ENCODE data around the gene PTCH2. TPM values are rescaled to one million over a fixed set of nuclear protein-coding genes. Genes with fewer than 3 reads are reported as not detected.

Gene PTCH2
- total RNA-seq, 1 experiment from 2014 or later, result 0.48 TPM

- Mint-ChIP-seq H3K36me3 (ENCODE audit: insufficient read depth, unreplicated experiment) (no peaks in the 10 kb centered on the region), H3K9me3 (ENCODE audit: unreplicated experiment) (no peaks in the 10 kb centered on the region), H3K4me3 (ENCODE audit: unreplicated experiment) (no peak overlapping the region), H3K27ac (ENCODE audit: unreplicated experiment) (no peak overlapping the region), H3K27me3 (ENCODE audit: insufficient read depth, unreplicated experiment) (no peaks in the 10 kb centered on the region), H3K4me1 (ENCODE audit: low read depth, unreplicated experiment) (no peaks in the 10 kb centered on the region)
- Histone ChIP-seq H3K27me3 (replicated peaks; ENCODE audit: control insufficient read depth, insufficient read depth, low read length) (no peaks in the 10 kb centered on the region), H3K4me1 (no peaks in the 10 kb centered on the region), H3K9me3 (no peaks in the 10 kb centered on the region), H3K4me3 (ENCODE audit: low read depth, low read length) (no peak overlapping the region), H3K36me3 (ENCODE audit: control insufficient read depth, insufficient read depth, low read length) (no peaks in the 10 kb centered on the region)
- no TSS peak for BruUV-seq (replicated peaks)
- intact Hi-C loops (cut with micrococcal nuclease; ENCODE audit: unreplicated experiment), result no loop called here
- DNase-seq, result no peak
- ChIA-PET POLR2A (interaction anchor here (0.5 kb wide), 1 partner anchor 73 kb away, joined by 3 read pairs; no protein-coding TSS in a partner anchor), CTCF (interaction anchor here (0.5 kb wide), 1 partner anchor 118 kb away, joined by 3 read pairs; no protein-coding TSS in a partner anchor)
- TF ChIP-seq, protein P1, sequence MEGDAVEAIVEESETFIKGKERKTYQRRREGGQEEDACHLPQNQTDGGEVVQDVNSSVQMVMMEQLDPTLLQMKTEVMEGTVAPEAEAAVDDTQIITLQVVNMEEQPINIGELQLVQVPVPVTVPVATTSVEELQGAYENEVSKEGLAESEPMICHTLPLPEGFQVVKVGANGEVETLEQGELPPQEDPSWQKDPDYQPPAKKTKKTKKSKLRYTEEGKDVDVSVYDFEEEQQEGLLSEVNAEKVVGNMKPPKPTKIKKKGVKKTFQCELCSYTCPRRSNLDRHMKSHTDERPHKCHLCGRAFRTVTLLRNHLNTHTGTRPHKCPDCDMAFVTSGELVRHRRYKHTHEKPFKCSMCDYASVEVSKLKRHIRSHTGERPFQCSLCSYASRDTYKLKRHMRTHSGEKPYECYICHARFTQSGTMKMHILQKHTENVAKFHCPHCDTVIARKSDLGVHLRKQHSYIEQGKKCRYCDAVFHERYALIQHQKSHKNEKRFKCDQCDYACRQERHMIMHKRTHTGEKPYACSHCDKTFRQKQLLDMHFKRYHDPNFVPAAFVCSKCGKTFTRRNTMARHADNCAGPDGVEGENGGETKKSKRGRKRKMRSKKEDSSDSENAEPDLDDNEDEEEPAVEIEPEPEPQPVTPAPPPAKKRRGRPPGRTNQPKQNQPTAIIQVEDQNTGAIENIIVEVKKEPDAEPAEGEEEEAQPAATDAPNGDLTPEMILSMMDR (IDR thresholded peaks at IDR 0.05; ENCODE audit: insufficient read depth in 1 of 2, low read depth in 1 of 2, low read length in 1 of 2, severe bottlenecking in 1 of 2, unreplicated experiment in 1 of 2), result no peak
Measured at GRCh38 chr1:44848456-44849181, 5.6 kb upstream of the PTCH2 start.

GRCh38 chr1:44847845-44848244 is 4.8 kb upstream of the PTCH2 start:
- no peak overlapping the region for H3K4me3 ChIP-seq (ENCODE audit: low read depth, low read length)
- H3K9me3 Mint-ChIP-seq (ENCODE audit: unreplicated experiment), result no peaks in the 10 kb centered on the region
- H3K27me3 Mint-ChIP-seq (ENCODE audit: insufficient read depth, unreplicated experiment), result no peaks in the 10 kb centered on the region
- DNase-seq, result no peak
- H3K36me3 ChIP-seq (ENCODE audit: control insufficient read depth, insufficient read depth, low read length), result no peaks in the 10 kb centered on the region
- ChIA-PET CTCF (interaction anchor here (0.5 kb wide), 1 partner anchor 117 kb away, joined by 3 read pairs; no protein-coding TSS in a partner anchor), POLR2A (no interaction called here)
- H3K27ac Mint-ChIP-seq (ENCODE audit: unreplicated experiment), result no peak overlapping the region
- H3K4me3 Mint-ChIP-seq (ENCODE audit: unreplicated experiment), result no peak overlapping the region
- TF ChIP-seq, protein P1 (IDR thresholded peaks at IDR 0.05; ENCODE audit: insufficient read depth in 1 of 2, low read depth in 1 of 2, low read length in 1 of 2, severe bottlenecking in 1 of 2, unreplicated experiment in 1 of 2), result no peak
- BruUV-seq (replicated peaks), result no TSS peak
- H3K4me1 Mint-ChIP-seq (ENCODE audit: low read depth, unreplicated experiment), result no peaks in the 10 kb centered on the region
- no peaks in the 10 kb centered on the region for H3K4me1 ChIP-seq
- intact Hi-C loops (cut with micrococcal nuclease; ENCODE audit: unreplicated experiment), result no loop called here
- H3K27me3 ChIP-seq (replicated peaks; ENCODE audit: control insufficient read depth, insufficient read depth, low read length), result no peaks in the 10 kb centered on the region
- no peaks in the 10 kb centered on the region for H3K36me3 Mint-ChIP-seq (ENCODE audit: insufficient read depth, unreplicated experiment)
- no peaks in the 10 kb centered on the region for H3K9me3 ChIP-seq

- DNase-seq, result no peak
- ChIA-PET POLR2A (no interaction called here), CTCF (no interaction called here)
- no peaks in the 10 kb centered on the region for H3K36me3 Mint-ChIP-seq (ENCODE audit: insufficient read depth, unreplicated experiment)
- no peaks in the 10 kb centered on the region for H3K27me3 Mint-ChIP-seq (ENCODE audit: insufficient read depth, unreplicated experiment)
- no peaks in the 10 kb centered on the region for H3K27me3 ChIP-seq (replicated peaks; ENCODE audit: control insufficient read depth, insufficient read depth, low read length)
- intact Hi-C loops (cut with micrococcal nuclease; ENCODE audit: unreplicated experiment), result no loop called here
- H3K4me3 ChIP-seq (ENCODE audit: low read depth, low read length), result no peak overlapping the region
- H3K4me1 Mint-ChIP-seq (ENCODE audit: low read depth, unreplicated experiment), result no peaks in the 10 kb centered on the region
- TF ChIP-seq, protein P1 (IDR thresholded peaks at IDR 0.05; ENCODE audit: insufficient read depth in 1 of 2, low read depth in 1 of 2, low read length in 1 of 2, severe bottlenecking in 1 of 2, unreplicated experiment in 1 of 2), result no peak
- H3K36me3 ChIP-seq (ENCODE audit: control insufficient read depth, insufficient read depth, low read length), result no peaks in the 10 kb centered on the region
- no peaks in the 10 kb centered on the region for H3K9me3 Mint-ChIP-seq (ENCODE audit: unreplicated experiment)
- no peaks in the 10 kb centered on the region for H3K9me3 ChIP-seq
- no peaks in the 10 kb centered on the region for H3K4me1 ChIP-seq
- BruUV-seq (replicated peaks), result no TSS peak
- H3K4me3 Mint-ChIP-seq (ENCODE audit: unreplicated experiment), result no peak overlapping the region
- no peak overlapping the region for H3K27ac Mint-ChIP-seq (ENCODE audit: unreplicated experiment)
Measured at GRCh38 chr1:44846985-44847384, 3.9 kb upstream of the PTCH2 start.

Data from Caco-2 (cell line).